Activated T-cell treated with anti-CD3 and anti-CD28 coated beads, Interleukin-2, amount 50 U/mL, for 4 hours (primary cell): Measurements from ENCODE around the gene TDP2. TPM values are rescaled to one million over a fixed set of nuclear protein-coding genes. Genes with fewer than 3 reads are reported as not detected.
A peak's percentile ranks its signal among the peaks of the same experiment; 100 is the strongest.
"Not testable (repeated sequence)": the region's sequence is repeated elsewhere in the genome, so short reads cannot be mapped to it uniquely, and the experiment has no call there.

Source experiments
- ATAC-seq, 2 donors: fragments of 200-7000 bp; cut with Tn5 transposase; one replicate each; pipeline ENCODE4 v1.10.0; 2021
- DNase-seq: peaks from one replicate; pipeline ENCODE4 v3.0.0-alpha.2; 2020
- H3K27me3 Mint-ChIP-seq: one replicate; pipeline ENCODE4 v1.8.0; 2021; ENCODE audit warnings: low read depth, mixed read lengths
- H3K36me3 Mint-ChIP-seq: one replicate; pipeline ENCODE4 v1.8.0; 2022; ENCODE audit warnings: mixed read lengths; ENCODE audit not compliant: insufficient read depth
- H3K4me1 Mint-ChIP-seq: one replicate; pipeline ENCODE4 v1.8.0; 2021; ENCODE audit warnings: low read depth, mixed read lengths
- H3K4me3 Mint-ChIP-seq: one replicate; pipeline ENCODE4 v1.8.0; 2021; ENCODE audit warnings: mild to moderate bottlenecking, moderate library complexity, mixed read lengths
- H3K9me3 Mint-ChIP-seq: one replicate; pipeline ENCODE4 v1.8.0; 2021; ENCODE audit warnings: mixed read lengths
- total RNA-seq, 3 donors: library from RNA; stranded (reverse); gene quantifications; one replicate each; pipeline ENCODE4 v1.2.1, GENCODE V29; 2021

The TDP2 gene
- total RNA-seq = 10 to 100 TPM; 42.4 to 48.0 (median 45.5) TPM

- Mint-ChIP-seq H3K4me3 (peak within 1 kb of the TSS; percentile 99), H3K4me1 (peaks cover 45% of the 10 kb centered on the region)
- peak; percentile 94 for DNase-seq
Measured at GRCh38 chr6:24666641-24667377, at the start of gene TDP2, which contains the start of gene ACOT13. TDP2 (minus strand) TSS chr6:24666899; CDS start chr6:24666862, 37 bp downstream. ACOT13 (plus strand) TSS chr6:24667077; CDS start chr6:24667264, 187 bp downstream.

GRCh38 chr6:24710519-24711303, 44.0 kb upstream of the TDP2 start:
- Mint-ChIP-seq H3K36me3 (peaks cover 62% of the 10 kb centered on the region), H3K4me3 (no peak overlapping the region), H3K27me3 (no peaks in the 10 kb centered on the region), H3K4me1 (peaks cover 54% of the 10 kb centered on the region), H3K9me3 (no peaks in the 10 kb centered on the region)
- ATAC-seq = peak in 1 of 2 donors; percentile 38
- DNase-seq = no peak

More at GRCh38 chr6:24666641-24667377, at the start of gene TDP2, which contains the start of gene ACOT13:
- H3K36me3 Mint-ChIP-seq = peaks cover 31% of the 10 kb centered on the region
- ATAC-seq = peak; percentile 95 to 96
- H3K9me3 Mint-ChIP-seq = peaks cover 5% of the 10 kb centered on the region
- H3K27me3 Mint-ChIP-seq = no peaks in the 10 kb centered on the region

GRCh38 chr6:24709014-24709711, 42.5 kb upstream of the TDP2 start:
- Mint-ChIP-seq H3K4me3 (no peak overlapping the region), H3K9me3 (no peaks in the 10 kb centered on the region), H3K36me3 (peaks cover 55% of the 10 kb centered on the region), H3K27me3 (no peaks in the 10 kb centered on the region), H3K4me1 (peaks cover 41% of the 10 kb centered on the region)
- ATAC-seq = no peak
- DNase-seq = no peak

- no peak for DNase-seq
- no peaks in the 10 kb centered on the region for H3K27me3 Mint-ChIP-seq
- H3K36me3 Mint-ChIP-seq = peaks cover 56% of the 10 kb centered on the region
- peaks cover 39% of the 10 kb centered on the region for H3K4me1 Mint-ChIP-seq
- no peak overlapping the region for H3K4me3 Mint-ChIP-seq
- H3K9me3 Mint-ChIP-seq = no peaks in the 10 kb centered on the region
- ATAC-seq = no peak
Measured at GRCh38 chr6:24708612-24709011, 41.9 kb upstream of the TDP2 start.

- Mint-ChIP-seq H3K4me1 (peaks cover 36% of the 10 kb centered on the region), H3K4me3 (no peak overlapping the region), H3K36me3 (peaks cover 45% of the 10 kb centered on the region)
Measured at GRCh38 chr6:24704468-24704867, 37.8 kb upstream of the TDP2 start.

GRCh38 chr6:24702720-24703282, 36.1 kb upstream of the TDP2 start:
- no peak overlapping the region for H3K4me3 Mint-ChIP-seq
- ATAC-seq = no peak

More at GRCh38 chr6:24704468-24704867, 37.8 kb upstream of the TDP2 start:
- ATAC-seq (no peak), DNase-seq (no peak)
- H3K27me3 Mint-ChIP-seq = no peaks in the 10 kb centered on the region
- no peaks in the 10 kb centered on the region for H3K9me3 Mint-ChIP-seq

GRCh38 chr6:24699521-24700359, 33.0 kb upstream of the TDP2 start:
- Mint-ChIP-seq H3K9me3 (no peaks in the 10 kb centered on the region), H3K4me3 (no peak overlapping the region), H3K36me3 (peaks cover 18% of the 10 kb centered on the region), H3K27me3 (no peaks in the 10 kb centered on the region), H3K4me1 (peaks cover 42% of the 10 kb centered on the region)
- DNase-seq (no peak), ATAC-seq (peak; percentile 75 to 82)

More at GRCh38 chr6:24702720-24703282, 36.1 kb upstream of the TDP2 start:
- peaks cover 40% of the 10 kb centered on the region for H3K4me1 Mint-ChIP-seq
- DNase-seq = no peak
- H3K9me3 Mint-ChIP-seq = no peaks in the 10 kb centered on the region
- H3K36me3 Mint-ChIP-seq = peaks cover 38% of the 10 kb centered on the region
- no peaks in the 10 kb centered on the region for H3K27me3 Mint-ChIP-seq

- no peaks in the 10 kb centered on the region for H3K9me3 Mint-ChIP-seq
- DNase-seq = no peak
- H3K27me3 Mint-ChIP-seq = no peaks in the 10 kb centered on the region
- peaks cover 39% of the 10 kb centered on the region for H3K4me1 Mint-ChIP-seq
- peak in 1 of 2 donors; percentile 22 for ATAC-seq
- H3K4me3 Mint-ChIP-seq = no peak overlapping the region
- H3K36me3 Mint-ChIP-seq = no peaks in the 10 kb centered on the region
Measured at GRCh38 chr6:24696097-24696496, 29.4 kb upstream of the TDP2 start.

GRCh38 chr6:24695635-24696034, 28.9 kb upstream of the TDP2 start:
- not testable (repeated sequence) for H3K9me3 Mint-ChIP-seq, H3K36me3 Mint-ChIP-seq, H3K4me3 Mint-ChIP-seq, H3K27me3 Mint-ChIP-seq
- DNase-seq = peak; percentile 15
- ATAC-seq = peak; percentile 70 to 73
- H3K4me1 Mint-ChIP-seq = peaks cover 36% of the 10 kb centered on the region

- no peaks in the 10 kb centered on the region for H3K36me3 Mint-ChIP-seq
- ATAC-seq (no peak), DNase-seq (no peak)
- H3K27me3 Mint-ChIP-seq = no peaks in the 10 kb centered on the region
- no peaks in the 10 kb centered on the region for H3K9me3 Mint-ChIP-seq
- peaks cover 25% of the 10 kb centered on the region for H3K4me1 Mint-ChIP-seq
- no peak overlapping the region for H3K4me3 Mint-ChIP-seq
Measured at GRCh38 chr6:24694198-24694597, 27.5 kb upstream of the TDP2 start.

- H3K27me3 Mint-ChIP-seq = no peaks in the 10 kb centered on the region
- DNase-seq (no peak), ATAC-seq (no peak)
- H3K9me3 Mint-ChIP-seq = no peaks in the 10 kb centered on the region
- H3K36me3 Mint-ChIP-seq = peaks cover 3% of the 10 kb centered on the region
- H3K4me1 Mint-ChIP-seq = peaks cover 23% of the 10 kb centered on the region
- no peak overlapping the region for H3K4me3 Mint-ChIP-seq
Measured at GRCh38 chr6:24692848-24693592, 26.3 kb upstream of the TDP2 start.

GRCh38 chr6:24692415-24692814, 25.7 kb upstream of the TDP2 start:
- ATAC-seq (no peak), DNase-seq (no peak)
- Mint-ChIP-seq H3K4me3 (no peak overlapping the region), H3K36me3 (peaks cover 4% of the 10 kb centered on the region), H3K4me1 (peaks cover 23% of the 10 kb centered on the region), H3K27me3 (no peaks in the 10 kb centered on the region), H3K9me3 (no peaks in the 10 kb centered on the region)

GRCh38 chr6:24692003-24692402, 25.3 kb upstream of the TDP2 start:
- H3K4me3 Mint-ChIP-seq = no peak overlapping the region
- ATAC-seq (no peak), DNase-seq (no peak)
- no peaks in the 10 kb centered on the region for H3K27me3 Mint-ChIP-seq
- H3K9me3 Mint-ChIP-seq = no peaks in the 10 kb centered on the region
- H3K36me3 Mint-ChIP-seq = peaks cover 7% of the 10 kb centered on the region
- peaks cover 23% of the 10 kb centered on the region for H3K4me1 Mint-ChIP-seq
